A549 (cell line): ENCODE results near the gene TFG.

Experiments
- BHLHE40 ChIP-seq: IDR thresholded peaks from 2 replicates; pipeline ENCODE4 v1.6.1; 2012; ENCODE audit warnings: low read depth, low read length, inconsistent platforms
- CBX2 ChIP-seq: fragments of 200-600 bp; sonication (generic); IDR thresholded peaks from 2 replicates; pipeline ENCODE4 v1.6.1; 2016; ENCODE audit warnings: low read depth, mild to moderate bottlenecking, borderline replicate concordance
- CEBPB ChIP-seq, 2 experiments: fragments of >200 bp in 1 of 2; sonication (Bioruptor Twin) in 1 of 2; formaldehyde crosslinking in 1 of 2; IDR thresholded peaks; 2 replicates each; pipeline ENCODE4 v1.6.1; 2012 to 2016
- CTCF ChIP-seq: fragments of >200 bp; sonication (Bioruptor Twin); formaldehyde crosslinking; IDR thresholded peaks from 3 replicates; pipeline ENCODE4 v1.5.1; 2016
- PBX3 ChIP-seq: IDR thresholded peaks from 2 replicates; pipeline ENCODE4 v1.6.1; 2012
- PHF8 ChIP-seq: fragments of 200-600 bp; sonication (generic); IDR thresholded peaks from 2 replicates; pipeline ENCODE4 v1.6.1; 2016; ENCODE audit warnings: low read depth, mild to moderate bottlenecking, antibody characterized with exemption, moderate library complexity, borderline replicate concordance
- POLR2A ChIP-seq: IDR thresholded peaks from 2 replicates; pipeline ENCODE4 v1.6.1; 2012; ENCODE audit warnings: mild to moderate bottlenecking, low read length
- RAD21 ChIP-seq, 2 experiments: fragments of >200 bp in 1 of 2; sonication (Bioruptor Twin) in 1 of 2; formaldehyde crosslinking in 1 of 2; IDR thresholded peaks in 1 of 2; conservative IDR thresholded peaks in 1 of 2; 2 replicates in 1 of 2; 3 replicates in 1 of 2; pipeline ENCODE4 v1.6.1; 2012 to 2018; ENCODE audit warnings: inconsistent platforms in 1 of 2

- TF ChIP-seq POLR2A, result no peak
- no peak for TF ChIP-seq CTCF
- TF ChIP-seq CBX2, result no peak
- TF ChIP-seq CEBPB (IDR thresholded peaks at IDR 0.05), result no peak
- no peak for TF ChIP-seq PBX3
- no peak for TF ChIP-seq RAD21 (conservative IDR thresholded peaks at IDR 0.05 in 1 of 2, IDR thresholded peaks at IDR 0.05 in 1 of 2)
- no peak for TF ChIP-seq BHLHE40
- no peak for TF ChIP-seq PHF8
Measured at GRCh38 chr3:100775226-100775625, 65.9 kb downstream of the TFG start.
